Activated naive CD4-positive, alpha-beta T cell treated with Interleukin-2 at 50 U/mL for 16 hours (primary cell): ENCODE results near the gene DSCAML1.

Experiments
- DNase-seq: peaks from one replicate; pipeline ENCODE4 v3.0.0-alpha.2; 2020

DSCAML1 gene

GRCh38 chr11:117481036-117481435, 316.0 kb downstream of the DSCAML1 start:
- DNase-seq = no peak

GRCh38 chr11:117480221-117480620, 316.8 kb downstream of the DSCAML1 start:
- no peak for DNase-seq

GRCh38 chr11:117479372-117479771, 317.6 kb downstream of the DSCAML1 start:
- DNase-seq = no peak

GRCh38 chr11:117478926-117479325, 318.1 kb downstream of the DSCAML1 start:
- no peak for DNase-seq

- no peak for DNase-seq
Observed at GRCh38 chr11:117478126-117478860, 318.7 kb downstream of the DSCAML1 start.

GRCh38 chr11:117477721-117478120, 319.3 kb downstream of the DSCAML1 start:
- DNase-seq = no peak

- no peak for DNase-seq
Observed at GRCh38 chr11:117476531-117477142, 320.4 kb downstream of the DSCAML1 start.

- no peak for DNase-seq
Observed at GRCh38 chr11:117475716-117476530, 321.1 kb downstream of the DSCAML1 start.

GRCh38 chr11:117473481-117474091, 323.4 kb downstream of the DSCAML1 start:
- DNase-seq = no peak

- no peak for DNase-seq
Observed at GRCh38 chr11:117471776-117472175, 325.2 kb downstream of the DSCAML1 start.

GRCh38 chr11:117470576-117470975, 326.4 kb downstream of the DSCAML1 start:
- no peak for DNase-seq

GRCh38 chr11:117468888-117469287, 328.1 kb downstream of the DSCAML1 start:
- no peak for DNase-seq

- no peak for DNase-seq
Observed at GRCh38 chr11:117467770-117468169, 329.2 kb downstream of the DSCAML1 start.

- no peak for DNase-seq
Observed at GRCh38 chr11:117466966-117467365, 330.1 kb downstream of the DSCAML1 start.

- DNase-seq = no peak
Observed at GRCh38 chr11:117465236-117465997, 331.6 kb downstream of the DSCAML1 start.

- no peak for DNase-seq
Observed at GRCh38 chr11:117464778-117465177, 332.2 kb downstream of the DSCAML1 start.

- no peak for DNase-seq
Observed at GRCh38 chr11:117462864-117463247, 334.2 kb downstream of the DSCAML1 start.

GRCh38 chr11:117462183-117462863, 334.7 kb downstream of the DSCAML1 start:
- no peak for DNase-seq

- no peak for DNase-seq
Observed at GRCh38 chr11:117461396-117462182, 335.4 kb downstream of the DSCAML1 start.

GRCh38 chr11:117459979-117460300, 337.1 kb downstream of the DSCAML1 start:
- DNase-seq = no peak
